OCI-LY1 (cell line): ENCODE results near the gene PDE6B.

Experiments used
- CTCF ChIP-seq: fragments of 200-600 bp; sonication (generic), shearing (Covaris generic); IDR thresholded peaks from 2 replicates; pipeline ENCODE4 v1.5.1; 2017; ENCODE audit warnings: mild to moderate bottlenecking, antibody characterized with exemption, low read length, moderate library complexity, mixed read lengths
- EZH2 ChIP-seq: fragments of 200-600 bp; sonication (generic), shearing (Covaris generic); IDR thresholded peaks from 2 replicates; pipeline ENCODE4 v1.8.0; 2017; ENCODE audit warnings: borderline replicate concordance, mixed run types, mild to moderate bottlenecking, antibody characterized with exemption, low read length, moderate library complexity, mixed read lengths

- TF ChIP-seq CTCF (no peak), EZH2 (no peak)
Measured at GRCh38 chr4:689723-690122, 64.3 kb downstream of the PDE6B start.
